Stimulated activated effector memory CD8-positive, alpha-beta T cell treated with anti-CD3 and anti-CD28 coated beads, Interleukin-12 subunit alpha, Interleukin-12 subunit beta, amount 100 ng/mL, for 72 hours (primary cell): ENCODE results near the gene RFX2.
"Not testable (repeated sequence)": the region's sequence is repeated elsewhere in the genome, so short reads cannot be mapped to it uniquely, and the experiment has no call there.

Experiments used
- ATAC-seq: fragments of 150-1000 bp; cut with Tn5 transposase; 2 replicates; pipeline ENCODE4 v1.10.0; 2021
- DNase-seq, 2 donors: peaks; one replicate each; pipeline ENCODE4 v3.0.0; 2021 to 2022; ENCODE audit warnings: low spot score in 2 of 2
- H3K27ac Mint-ChIP-seq: one replicate; pipeline ENCODE4 v1.8.0; 2022; ENCODE audit warnings: mild to moderate bottlenecking, mixed read lengths
- H3K36me3 Mint-ChIP-seq: one replicate; pipeline ENCODE4 v1.8.0; 2022; ENCODE audit warnings: mild to moderate bottlenecking, mixed read lengths
- H3K4me1 Mint-ChIP-seq: one replicate; pipeline ENCODE4 v1.8.0; 2022; ENCODE audit warnings: mixed read lengths
- H3K4me3 Mint-ChIP-seq: one replicate; pipeline ENCODE4 v1.8.0; 2022; ENCODE audit warnings: mild to moderate bottlenecking, mixed read lengths
- H3K9me3 Mint-ChIP-seq: one replicate; pipeline ENCODE4 v1.8.0; 2022; ENCODE audit warnings: mixed read lengths

RFX2 gene

GRCh38 chr19:5995606-5996005, 114.7 kb downstream of the RFX2 start:
- no peak for DNase-seq

GRCh38 chr19:5994405-5995165, 115.7 kb downstream of the RFX2 start:
- H3K9me3 Mint-ChIP-seq = no peaks in the 10 kb centered on the region
- no peak overlapping the region for H3K4me3 Mint-ChIP-seq
- DNase-seq = no peak
- no peaks in the 10 kb centered on the region for H3K4me1 Mint-ChIP-seq
- H3K27ac Mint-ChIP-seq = no peak overlapping the region
- ATAC-seq = no peak
- no peaks in the 10 kb centered on the region for H3K36me3 Mint-ChIP-seq

More at GRCh38 chr19:5995606-5996005, 114.7 kb downstream of the RFX2 start:
- H3K36me3 Mint-ChIP-seq = no peaks in the 10 kb centered on the region
- no peaks in the 10 kb centered on the region for H3K4me1 Mint-ChIP-seq
- H3K9me3 Mint-ChIP-seq = no peaks in the 10 kb centered on the region
- no peak overlapping the region for H3K4me3 Mint-ChIP-seq
- no peak for ATAC-seq
- no peak overlapping the region for H3K27ac Mint-ChIP-seq

GRCh38 chr19:5993648-5994358, 116.5 kb downstream of the RFX2 start:
- no peak for ATAC-seq
- H3K36me3 Mint-ChIP-seq = no peaks in the 10 kb centered on the region
- no peak overlapping the region for H3K27ac Mint-ChIP-seq
- no peak overlapping the region for H3K4me3 Mint-ChIP-seq
- H3K4me1 Mint-ChIP-seq = no peaks in the 10 kb centered on the region
- DNase-seq = no peak
- no peaks in the 10 kb centered on the region for H3K9me3 Mint-ChIP-seq

- H3K27ac Mint-ChIP-seq = no peak overlapping the region
- no peaks in the 10 kb centered on the region for H3K4me1 Mint-ChIP-seq
- H3K4me3 Mint-ChIP-seq = no peak overlapping the region
- no peak for DNase-seq
- ATAC-seq = no peak
- no peaks in the 10 kb centered on the region for H3K36me3 Mint-ChIP-seq
- no peaks in the 10 kb centered on the region for H3K9me3 Mint-ChIP-seq
Observed at GRCh38 chr19:5993201-5993600, 117.1 kb downstream of the RFX2 start.

GRCh38 chr19:5992756-5993155, 117.5 kb downstream of the RFX2 start:
- no peak for ATAC-seq
- Mint-ChIP-seq H3K4me1 (peaks cover 1% of the 10 kb centered on the region), H3K27ac (no peak overlapping the region), H3K9me3 (no peaks in the 10 kb centered on the region), H3K4me3 (no peak overlapping the region), H3K36me3 (no peaks in the 10 kb centered on the region)
- DNase-seq = no peak

GRCh38 chr19:5991244-5991838, 119.0 kb downstream of the RFX2 start:
- H3K9me3 Mint-ChIP-seq = no peaks in the 10 kb centered on the region
- no peak for ATAC-seq
- H3K27ac Mint-ChIP-seq = no peak overlapping the region
- H3K4me1 Mint-ChIP-seq = peaks cover 10% of the 10 kb centered on the region
- H3K36me3 Mint-ChIP-seq = no peaks in the 10 kb centered on the region
- H3K4me3 Mint-ChIP-seq = no peak overlapping the region
- no peak for DNase-seq

- ATAC-seq (no peak), DNase-seq (no peak)
- Mint-ChIP-seq H3K9me3 (no peaks in the 10 kb centered on the region), H3K4me1 (peaks cover 10% of the 10 kb centered on the region), H3K27ac (no peak overlapping the region), H3K36me3 (no peaks in the 10 kb centered on the region), H3K4me3 (no peak overlapping the region)
Observed at GRCh38 chr19:5990289-5990797, 120.0 kb downstream of the RFX2 start.

- peaks cover 10% of the 10 kb centered on the region for H3K4me1 Mint-ChIP-seq
- ATAC-seq (no peak), DNase-seq (no peak)
- no peak overlapping the region for H3K27ac Mint-ChIP-seq
- no peaks in the 10 kb centered on the region for H3K36me3 Mint-ChIP-seq
- no peak overlapping the region for H3K4me3 Mint-ChIP-seq
- H3K9me3 Mint-ChIP-seq = no peaks in the 10 kb centered on the region
Observed at GRCh38 chr19:5989388-5990074, 120.8 kb downstream of the RFX2 start.

- DNase-seq (no peak), ATAC-seq (no peak)
- Mint-ChIP-seq H3K4me3 (peak overlapping the region; percentile 66), H3K36me3 (no peaks in the 10 kb centered on the region), H3K27ac (peak overlapping the region; percentile 43), H3K9me3 (no peaks in the 10 kb centered on the region), H3K4me1 (peaks cover 12% of the 10 kb centered on the region)
Observed at GRCh38 chr19:5988517-5989387, 121.5 kb downstream of the RFX2 start.

GRCh38 chr19:5987077-5987818, 123.1 kb downstream of the RFX2 start:
- Mint-ChIP-seq H3K9me3 (no peaks in the 10 kb centered on the region), H3K4me3 (peak overlapping the region; percentile 66), H3K36me3 (no peaks in the 10 kb centered on the region), H3K27ac (peak overlapping the region; percentile 83), H3K4me1 (peaks cover 22% of the 10 kb centered on the region)
- DNase-seq (peak; percentile 62 to 80), ATAC-seq (peak; percentile 42)

- not testable (repeated sequence) for H3K27ac Mint-ChIP-seq, DNase-seq, H3K36me3 Mint-ChIP-seq, H3K9me3 Mint-ChIP-seq, H3K4me3 Mint-ChIP-seq, ATAC-seq
- H3K4me1 Mint-ChIP-seq = peaks cover 22% of the 10 kb centered on the region
Observed at GRCh38 chr19:5985837-5986236, 124.5 kb downstream of the RFX2 start.

- ATAC-seq (no peak), DNase-seq (no peak)
- no peaks in the 10 kb centered on the region for H3K9me3 Mint-ChIP-seq
- no peaks in the 10 kb centered on the region for H3K36me3 Mint-ChIP-seq
- H3K4me1 Mint-ChIP-seq = peaks cover 22% of the 10 kb centered on the region
- H3K4me3 Mint-ChIP-seq = no peak overlapping the region
- no peak overlapping the region for H3K27ac Mint-ChIP-seq
Observed at GRCh38 chr19:5985098-5985783, 125.1 kb downstream of the RFX2 start.

- H3K9me3 Mint-ChIP-seq = no peaks in the 10 kb centered on the region
- ATAC-seq = no peak
- peaks cover 5% of the 10 kb centered on the region for H3K36me3 Mint-ChIP-seq
- H3K27ac Mint-ChIP-seq = no peak overlapping the region
- no peak for DNase-seq
- peaks cover 28% of the 10 kb centered on the region for H3K4me1 Mint-ChIP-seq
- H3K4me3 Mint-ChIP-seq = no peak overlapping the region
Observed at GRCh38 chr19:5984600-5984999, 125.7 kb downstream of the RFX2 start.
